GM12892 (cell line): ENCODE measurements around the gene ELOVL6.

Experiments used
- POLR2A ChIP-seq: IDR thresholded peaks from 2 replicates; pipeline ENCODE4 v1.6.1; 2011; ENCODE audit warnings: low read depth, low read length, control low read depth
- POLR2AphosphoS5 ChIP-seq: IDR thresholded peaks from 2 replicates; pipeline ENCODE4 v1.6.1; 2011; ENCODE audit warnings: low read depth, low read length, control low read depth
- TAF1 ChIP-seq: IDR thresholded peaks from 2 replicates; pipeline ENCODE4 v1.6.1; 2011; ENCODE audit warnings: low read depth, mild to moderate bottlenecking, control low read depth, low read length, borderline replicate concordance

DNA sequence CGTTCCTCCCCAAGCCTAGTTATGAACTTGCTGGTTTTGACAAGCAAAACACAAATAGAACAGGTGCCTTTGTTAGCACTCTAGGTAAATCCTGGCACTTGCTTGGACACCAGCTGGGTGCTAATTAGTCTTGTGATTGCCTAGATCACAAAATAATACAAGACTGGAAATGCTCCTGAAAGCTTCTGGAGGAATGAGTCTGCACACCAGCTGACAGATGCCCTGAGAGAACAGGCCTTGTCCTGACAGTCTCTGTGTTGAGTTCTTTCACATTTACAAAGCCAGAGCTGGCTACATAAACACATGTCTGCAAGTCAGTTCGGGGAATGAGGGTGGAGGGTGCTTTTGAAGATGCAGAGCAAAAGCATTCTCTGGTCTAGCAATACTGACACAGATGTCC is 93.8 kb downstream of the ELOVL6 start:
- TF ChIP-seq POLR2A (no peak), TAF1 (no peak), POLR2AphosphoS5 (no peak)
